Mucosa of gallbladder (tissue), 1 donor: ENCODE measurements around the gene OR51B6. TPM values are rescaled to one million over a fixed set of nuclear protein-coding genes. Genes with fewer than 3 reads are reported as not detected.
"Not testable (repeated sequence)": the region's sequence is repeated elsewhere in the genome, so short reads cannot be mapped to it uniquely, and the experiment has no call there.

Experiments used
- DNase-seq: peaks from one replicate; pipeline ENCODE4 v3.0.0-alpha.2; 2020; ENCODE audit warnings: low spot score
- total RNA-seq: library from RNA; stranded (reverse); gene quantifications from one replicate; pipeline ENCODE4 v1.2.1, GENCODE V29; 2021
- donor health status: DM: no; HTN: no; CAD: no.

OR51B6 gene, protein sequence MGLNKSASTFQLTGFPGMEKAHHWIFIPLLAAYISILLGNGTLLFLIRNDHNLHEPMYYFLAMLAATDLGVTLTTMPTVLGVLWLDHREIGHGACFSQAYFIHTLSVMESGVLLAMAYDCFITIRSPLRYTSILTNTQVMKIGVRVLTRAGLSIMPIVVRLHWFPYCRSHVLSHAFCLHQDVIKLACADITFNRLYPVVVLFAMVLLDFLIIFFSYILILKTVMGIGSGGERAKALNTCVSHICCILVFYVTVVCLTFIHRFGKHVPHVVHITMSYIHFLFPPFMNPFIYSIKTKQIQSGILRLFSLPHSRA
- not detected for total RNA-seq

DNA sequence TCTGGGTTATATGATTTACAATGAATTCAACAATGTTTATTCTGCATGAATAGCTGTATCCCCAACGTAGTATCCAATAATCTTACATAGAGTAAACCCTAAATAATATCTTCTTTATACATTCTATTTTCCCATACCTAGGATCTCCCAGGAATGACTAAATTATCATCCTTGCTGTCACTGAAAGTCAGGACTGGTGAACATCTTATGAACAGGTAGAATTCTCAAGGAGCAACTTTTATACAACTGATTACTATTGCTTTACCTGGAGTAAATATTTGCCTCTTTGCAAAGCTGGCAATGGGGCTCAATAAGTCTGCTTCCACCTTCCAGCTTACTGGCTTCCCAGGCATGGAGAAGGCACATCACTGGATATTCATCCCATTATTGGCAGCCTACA lies at the start of gene OR51B6:
Gene OR51B6 (plus strand): TSS at position 301 of the 400 bp plus-strand sequence. CDS start 0 bp downstream, at position 301.
- DNase-seq: no peak

GRCh38 chr11:5301846-5302245 lies 49.5 kb upstream of the OR51B6 start, which contains the start of gene OR51B4:
TSS of gene OR51B4 (minus strand) at chr11:5301946. CDS start at chr11:5301946, 0 bp downstream.
- DNase-seq: no peak

DNA sequence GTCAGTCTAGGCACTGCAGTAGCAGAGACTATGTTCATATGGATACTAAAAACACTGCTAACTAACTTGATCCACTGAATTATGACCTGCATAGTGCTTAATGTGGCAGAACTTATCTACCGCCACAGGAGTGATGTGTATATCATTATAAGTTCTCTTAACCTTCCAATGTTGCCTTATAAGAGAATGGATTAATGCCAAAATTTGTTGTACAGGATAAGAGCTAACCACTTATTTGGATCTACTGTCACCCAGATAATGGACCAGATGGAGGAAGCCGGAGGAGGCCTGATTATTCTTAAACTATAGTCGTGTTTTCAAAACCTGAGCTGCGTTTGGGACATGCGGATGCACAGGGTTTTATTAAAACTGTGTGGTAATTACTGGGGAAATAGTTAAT lies 47.7 kb upstream of the OR51B6 start:
- no peak for DNase-seq

GRCh38 chr11:5304046-5304445 lies 47.3 kb upstream of the OR51B6 start:
- no peak for DNase-seq

DNA sequence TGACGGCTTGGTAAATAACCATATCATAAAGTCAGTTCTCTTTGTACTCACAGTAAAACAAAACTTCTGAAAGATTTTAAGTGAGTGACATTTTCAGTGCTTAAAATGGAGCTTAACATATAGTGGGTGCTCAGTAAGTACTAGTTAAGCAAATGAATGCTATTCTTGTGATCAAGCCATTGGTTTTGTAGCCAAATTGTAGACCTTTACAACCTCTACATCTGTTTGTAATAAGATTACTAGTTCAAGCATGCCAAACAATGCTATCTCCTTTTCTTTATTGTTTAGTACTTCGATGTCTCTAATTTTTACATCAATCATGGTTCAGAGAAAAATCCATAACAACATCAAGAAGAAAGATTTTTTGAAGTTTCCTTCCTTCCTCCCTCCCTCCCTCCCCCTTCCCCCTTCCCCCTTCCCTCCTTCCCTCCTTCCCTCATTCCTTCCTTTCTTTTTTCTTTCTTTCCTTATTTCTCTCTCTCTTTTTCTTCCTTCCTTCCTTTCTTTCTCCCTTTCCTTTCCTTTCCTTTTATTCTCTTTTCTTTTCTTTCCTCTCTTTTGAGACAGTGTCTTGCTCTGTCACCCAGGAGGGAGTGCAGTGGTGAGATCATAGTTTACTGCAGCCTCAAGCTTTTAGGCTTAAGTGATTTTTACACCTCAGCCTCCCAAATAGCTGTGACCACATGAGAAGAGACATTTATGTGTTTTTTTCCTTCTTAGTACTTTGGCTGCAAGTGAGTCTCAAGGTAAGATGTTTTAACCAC lies 43.9 kb upstream of the OR51B6 start:
- DNase-seq: no peak

DNA sequence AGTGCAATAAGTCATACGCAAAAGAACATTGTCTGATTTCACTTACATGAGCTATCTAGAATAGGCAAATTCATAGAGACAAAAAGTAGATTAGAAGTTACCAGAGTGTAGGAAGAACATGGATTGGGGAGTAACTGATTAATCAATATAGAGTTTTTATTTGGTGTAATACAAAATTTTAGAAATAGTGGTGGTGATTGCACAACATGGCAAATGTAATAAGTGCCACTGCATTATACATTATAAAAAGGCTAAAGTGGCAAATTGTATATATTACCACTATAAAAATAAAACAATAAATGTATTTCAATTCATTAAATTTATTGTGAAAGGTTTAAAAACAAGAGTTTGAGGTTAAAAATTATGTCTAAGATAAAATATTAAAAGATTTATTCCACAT lies 40.9 kb upstream of the OR51B6 start:
- DNase-seq: no peak

- not testable (repeated sequence) for DNase-seq
Observed at GRCh38 chr11:5313326-5314023, 37.8 kb upstream of the OR51B6 start.

- no peak for DNase-seq
Observed at GRCh38 chr11:5317292-5317691, 34.0 kb upstream of the OR51B6 start.

- DNase-seq: no peak
Observed at GRCh38 chr11:5324197-5324596, 27.1 kb upstream of the OR51B6 start, which contains the start of gene OR51B2. TSS of gene OR51B2 (minus strand) at chr11:5324297. CDS start at chr11:5324297, 0 bp downstream.

DNA sequence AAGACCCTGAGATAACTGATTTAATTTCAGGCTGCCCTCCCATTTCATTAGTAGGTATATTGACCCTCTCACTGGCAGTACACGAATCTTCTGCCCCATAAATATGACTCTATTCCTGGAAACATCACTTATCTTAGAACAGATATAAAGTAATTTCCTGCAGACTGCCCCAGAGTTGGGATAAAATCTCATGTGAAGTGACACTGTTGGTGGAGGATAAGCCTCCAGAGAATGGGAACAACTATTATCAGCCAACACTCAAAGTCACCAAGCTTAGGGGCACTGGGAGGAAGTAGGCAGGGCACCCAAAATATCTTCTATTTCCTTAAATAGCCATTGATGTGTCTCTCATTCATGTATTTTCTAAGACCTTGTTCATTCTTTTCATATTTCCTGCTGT lies 16.1 kb upstream of the OR51B6 start:
- DNase-seq: no peak

- DNase-seq: no peak
Observed at GRCh38 chr11:5336331-5336730, 15.0 kb upstream of the OR51B6 start.

DNA sequence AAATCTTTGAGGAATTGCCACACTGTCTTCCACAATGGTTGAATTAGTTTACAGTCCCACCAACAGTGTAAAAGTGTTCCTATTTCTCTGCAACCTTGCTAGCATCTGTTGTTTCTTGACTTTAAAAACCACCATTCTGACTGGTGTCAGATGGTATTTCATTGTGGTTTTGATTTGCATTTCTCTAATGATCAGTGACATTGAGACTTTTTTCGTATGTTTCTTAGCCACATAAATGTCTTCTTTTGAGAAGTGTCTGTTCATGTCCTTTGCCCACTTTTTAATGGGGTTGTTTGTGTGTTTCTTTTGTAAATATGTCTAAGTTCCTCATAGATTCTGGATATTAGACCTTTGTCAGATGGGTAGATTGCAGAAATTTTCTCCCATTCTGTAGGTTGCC lies 14.1 kb upstream of the OR51B6 start:
- DNase-seq: not testable (repeated sequence)

DNA sequence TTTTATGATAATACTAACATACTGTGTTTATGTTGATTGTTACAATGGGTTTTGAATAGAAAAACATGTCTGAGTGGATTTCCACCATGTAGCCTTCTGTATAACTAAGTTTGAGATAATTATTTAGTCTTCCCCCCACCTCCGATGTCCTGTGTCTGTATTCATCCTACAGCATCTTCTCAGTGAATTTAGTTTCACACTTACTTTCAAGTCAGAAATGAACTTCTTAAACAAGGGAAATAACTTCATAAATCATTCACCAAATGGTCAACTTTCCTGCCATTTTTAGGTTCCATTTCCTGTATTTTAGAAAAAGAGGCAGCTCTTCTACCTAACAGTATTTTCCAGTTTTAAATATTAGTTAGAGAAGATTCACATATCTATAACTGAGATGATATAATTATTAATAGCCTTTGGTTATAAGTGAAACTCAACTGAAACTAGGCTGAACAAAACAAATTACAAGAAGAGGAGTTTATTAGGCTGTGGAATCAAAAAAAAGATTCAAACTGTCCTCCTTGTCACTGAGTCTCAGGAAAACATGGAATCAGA lies 11.5 kb upstream of the OR51B6 start:
- no peak for DNase-seq

- DNase-seq: no peak
Observed at GRCh38 chr11:5343474-5344335, 7.6 kb upstream of the OR51B6 start, which contains the start of gene OR51B5. TSS of gene OR51B5 (minus strand) at chr11:5343524. CDS start at chr11:5343524, 0 bp downstream.

DNA sequence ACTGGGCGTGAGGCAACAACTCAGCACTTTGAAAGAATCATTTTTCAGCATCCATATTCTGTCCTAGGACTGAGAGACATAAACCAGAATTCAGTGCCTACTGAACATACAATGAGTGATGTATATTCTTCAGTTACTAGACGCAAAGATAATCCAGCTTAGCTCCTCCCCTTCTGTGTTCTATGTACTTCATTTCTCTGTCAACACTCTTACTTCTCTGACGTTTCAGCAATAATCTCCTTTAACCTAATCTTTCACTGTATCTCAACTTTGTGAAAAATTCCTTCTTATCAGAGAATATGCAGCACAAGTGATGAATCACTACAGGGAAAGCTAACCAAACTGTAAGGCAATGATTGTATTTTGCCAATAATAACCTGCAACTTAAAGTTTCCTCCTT lies 5.5 kb upstream of the OR51B6 start:
- DNase-seq: no peak

DNA sequence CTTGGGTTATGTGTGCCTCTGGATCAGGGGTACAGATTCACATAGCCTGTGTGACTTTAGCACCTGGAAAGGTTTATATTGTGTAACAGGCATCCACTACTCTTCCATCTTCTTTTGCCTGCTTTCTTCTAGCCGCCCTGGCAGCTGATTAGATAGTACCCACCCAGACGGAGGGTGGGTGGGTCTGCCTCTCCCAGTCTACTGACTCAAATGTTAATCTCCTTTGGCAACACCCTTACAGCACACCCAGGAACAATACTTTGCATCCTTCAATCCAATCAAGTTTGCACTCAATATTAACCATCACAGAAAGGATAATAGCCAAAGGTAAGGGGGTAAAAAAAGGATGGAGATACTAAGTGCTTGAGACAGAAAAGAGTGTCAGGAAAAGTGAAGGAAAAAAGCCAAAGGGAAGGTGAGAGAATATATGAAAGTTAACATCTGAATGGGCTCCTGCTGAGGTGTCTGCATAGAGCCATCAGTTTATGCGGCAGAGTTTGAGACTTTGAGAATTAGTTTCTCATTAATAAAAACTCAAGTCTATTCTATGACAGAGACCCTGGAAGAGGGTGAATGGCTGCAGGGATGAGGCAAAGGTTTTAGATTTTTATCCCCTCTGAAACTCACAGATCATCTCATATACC lies 2.6 kb upstream of the OR51B6 start:
- DNase-seq: no peak

DNA sequence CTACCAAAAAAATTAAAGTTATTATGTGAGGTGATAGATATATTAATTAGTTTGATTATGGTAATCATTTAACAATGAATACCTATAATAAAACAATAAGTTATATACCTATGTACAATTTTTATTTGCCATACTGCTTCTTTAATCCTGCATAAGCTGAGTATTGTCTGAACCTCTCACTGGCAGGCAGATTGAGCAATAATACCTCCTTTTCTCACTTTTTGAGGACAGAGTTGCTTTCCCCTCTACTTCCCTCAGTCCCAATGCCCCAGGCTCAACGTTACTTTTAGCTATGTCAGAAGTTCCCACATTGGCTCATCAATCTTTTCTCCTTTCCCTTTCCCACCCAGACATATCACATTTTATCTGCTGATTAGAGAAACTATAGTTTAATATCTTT lies 1.8 kb upstream of the OR51B6 start:
- DNase-seq: no peak

- not testable (repeated sequence) for DNase-seq
Observed at GRCh38 chr11:5356031-5356430, 4.7 kb downstream of the OR51B6 start.

DNA sequence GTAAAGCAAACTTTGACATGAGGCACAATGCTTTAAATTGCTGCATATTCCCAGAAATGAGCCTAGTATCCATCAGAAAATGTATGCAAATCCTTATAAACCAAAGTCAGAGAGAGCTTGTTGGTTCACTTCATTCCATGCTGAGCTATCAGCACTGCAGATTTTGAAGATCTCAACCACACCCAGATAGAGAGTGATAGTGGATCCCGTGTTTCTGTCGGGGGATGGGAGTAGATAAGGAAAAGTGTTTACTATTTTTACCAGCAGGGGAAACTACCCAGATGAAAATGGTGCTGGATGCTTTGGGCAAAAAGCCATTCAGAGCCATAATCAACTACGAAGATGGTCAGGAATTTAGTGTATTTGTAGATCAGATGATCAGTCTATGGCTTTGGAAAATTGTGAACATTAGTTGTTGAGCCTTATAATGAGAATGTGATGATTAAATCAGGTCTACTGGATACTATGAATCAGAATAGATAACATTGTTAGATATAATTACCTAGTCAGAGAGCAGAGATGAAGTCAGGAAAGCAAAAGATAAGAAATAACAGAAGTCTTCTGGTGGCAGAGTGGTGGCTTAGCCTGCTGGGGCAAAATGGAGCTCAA lies 10.8 kb downstream of the OR51B6 start:
- no peak for DNase-seq

DNA sequence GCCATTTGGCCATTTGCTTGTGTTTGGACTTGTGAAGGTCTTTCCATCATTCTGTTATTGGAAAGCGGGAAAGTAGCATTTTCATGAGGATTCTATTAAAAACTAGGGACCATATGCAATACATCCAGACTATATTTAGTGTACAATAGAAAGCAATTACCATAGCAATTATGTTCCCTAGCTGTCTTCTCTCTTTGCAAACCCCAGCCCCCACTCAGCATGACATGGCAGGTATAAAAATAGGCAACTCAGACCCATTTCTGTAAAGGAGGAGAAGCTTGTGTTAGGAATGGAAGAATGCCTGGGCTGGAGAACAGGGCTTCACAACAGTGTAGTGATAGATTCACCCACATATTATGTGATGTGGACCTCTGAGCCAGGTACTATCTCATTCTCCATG lies 12.4 kb downstream of the OR51B6 start:
- DNase-seq: no peak
